NCI-H526 (cell line): Measurements from ENCODE around the gene SPATA6L.
A peak's percentile ranks its signal among the peaks of the same experiment; 100 is the strongest.

ENCODE experiments used
- DNase-seq, 2 experiments: peaks; one replicate each; lab custom pipeline; 2025; lab: John Stamatoyannopoulos, UW

SPATA6L gene

GRCh38 chr9:4548811-4549725 lies 117.2 kb downstream of the SPATA6L start:
- DNase-seq: peak in 1 of 2 experiments; percentile 12
